Activated naive CD4-positive, alpha-beta T cell treated with anti-CD3 and anti-CD28 coated beads for 36 hours (primary cell): ENCODE results near the gene GALNT12. TPM values are rescaled to one million over a fixed set of nuclear protein-coding genes. Genes with fewer than 3 reads are reported as not detected.

Source experiments
- CTCF ChIA-PET: fragments of 350-600 bp; sonication (Branson Sonifier 250); formaldehyde crosslinking; loops from one replicate; lab custom pipeline; 2021; ENCODE audit warnings: antibody characterized with exemption; lab: Charles Lee
- DNase-seq: peaks from one replicate; pipeline ENCODE4 v3.0.0-alpha.2; 2020
- H3K27ac Mint-ChIP-seq: one replicate; pipeline ENCODE4 v1.8.0; 2021; ENCODE audit warnings: mild to moderate bottlenecking, mixed read lengths
- H3K27me3 Mint-ChIP-seq: one replicate; pipeline ENCODE4 v1.8.0; 2021; ENCODE audit warnings: low read depth, mixed read lengths
- H3K36me3 Mint-ChIP-seq: one replicate; pipeline ENCODE4 v1.8.0; 2021; ENCODE audit warnings: low read depth, mixed read lengths
- H3K4me1 Mint-ChIP-seq: one replicate; pipeline ENCODE4 v1.8.0; 2021; ENCODE audit warnings: low read depth, mixed read lengths
- H3K4me3 Mint-ChIP-seq: one replicate; pipeline ENCODE4 v1.8.0; 2021; ENCODE audit warnings: mild to moderate bottlenecking, moderate library complexity, mixed read lengths
- H3K9me3 Mint-ChIP-seq: one replicate; pipeline ENCODE4 v1.8.0; 2021; ENCODE audit warnings: mixed read lengths
- intact Hi-C: fragments of 100-400 bp; cut with micrococcal nuclease; formaldehyde crosslinking; loops from one replicate; pipeline ENCODE4 v1.15.1; 2023
- total RNA-seq, 2 experiments: library from RNA; stranded (reverse); gene quantifications; one replicate each; pipeline ENCODE4 v1.2.3, GENCODE V29; 2021

Gene GALNT12
- total RNA-seq, 2 experiments from 2014 or later: 12.9 to 13.5 TPM

- H3K4me3 Mint-ChIP-seq: no peak overlapping the region
- no peak overlapping the region for H3K27ac Mint-ChIP-seq
- no peaks in the 10 kb centered on the region for H3K9me3 Mint-ChIP-seq
- intact Hi-C loops: no loop called here
- no peaks in the 10 kb centered on the region for H3K4me1 Mint-ChIP-seq
- H3K27me3 Mint-ChIP-seq: no peaks in the 10 kb centered on the region
- no peak for DNase-seq
- H3K36me3 Mint-ChIP-seq: peaks cover 9% of the 10 kb centered on the region
- CTCF ChIA-PET: interaction anchor here (0.6 to 1.9 kb wide), 7 partner anchors 16 to 348 kb away, joined by 3 to 7 read pairs (median 4); partner anchors contain the start of gene GALNT12
Observed at GRCh38 chr9:98842510-98842909, 35.0 kb downstream of the GALNT12 start.

DNA sequence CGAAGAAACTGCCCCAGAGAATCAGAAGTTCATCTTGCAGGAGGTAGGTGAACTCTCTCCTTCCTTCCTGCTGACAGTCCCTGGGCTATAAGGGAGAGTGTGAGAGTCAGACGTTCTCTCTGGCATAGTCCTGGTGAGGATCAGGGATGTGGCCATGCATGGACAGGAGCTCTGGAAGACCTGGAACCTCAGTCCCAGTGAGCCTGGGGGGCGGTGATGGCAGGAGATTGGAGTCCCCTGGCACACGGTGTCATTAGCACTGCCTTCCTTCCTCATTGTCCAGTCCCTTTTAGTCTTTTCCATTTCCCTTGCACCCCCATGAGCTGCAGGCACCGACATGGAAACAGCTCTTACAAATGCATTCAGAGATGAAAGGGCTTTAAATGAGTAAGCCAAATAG lies 38.6 kb downstream of the GALNT12 start:
- CTCF ChIA-PET: interaction anchor here (0.6 to 5.2 kb wide), 5 partner anchors 13 to 395 kb away, joined by 3 to 58 read pairs (median 3); no protein-coding TSS in a partner anchor
- no peaks in the 10 kb centered on the region for H3K9me3 Mint-ChIP-seq
- H3K36me3 Mint-ChIP-seq: peaks cover 4% of the 10 kb centered on the region
- H3K4me3 Mint-ChIP-seq: no peak overlapping the region
- intact Hi-C loops: no loop called here
- no peaks in the 10 kb centered on the region for H3K27me3 Mint-ChIP-seq
- peaks cover 3% of the 10 kb centered on the region for H3K4me1 Mint-ChIP-seq
- no peak for DNase-seq
- H3K27ac Mint-ChIP-seq: no peak overlapping the region

DNA sequence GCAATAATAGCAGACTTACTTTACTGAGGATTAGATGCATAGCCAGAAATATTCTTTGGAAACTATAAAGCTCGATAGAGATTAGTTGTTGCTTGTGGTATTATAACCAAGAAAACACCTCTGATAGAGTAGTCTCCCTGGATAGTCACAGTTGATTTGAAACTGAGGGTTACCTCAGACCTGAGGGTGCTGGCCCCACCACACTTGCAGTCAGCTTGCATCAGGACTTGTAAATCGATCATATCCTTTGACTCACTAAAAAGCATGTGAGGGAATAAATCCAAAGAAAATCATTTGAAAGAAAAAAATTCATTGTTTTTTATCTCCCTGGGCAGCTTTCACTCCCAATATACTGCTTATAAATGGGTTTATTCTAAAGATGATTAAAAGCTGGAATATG lies 39.4 kb downstream of the GALNT12 start:
- H3K4me1 Mint-ChIP-seq: peaks cover 9% of the 10 kb centered on the region
- no peak for DNase-seq
- no peak overlapping the region for H3K27ac Mint-ChIP-seq
- peaks cover 2% of the 10 kb centered on the region for H3K36me3 Mint-ChIP-seq
- intact Hi-C loops: no loop called here
- no peak overlapping the region for H3K4me3 Mint-ChIP-seq
- CTCF ChIA-PET: interaction anchor here (0.7 to 5.2 kb wide), 6 partner anchors 14 to 845 kb away, joined by 3 to 58 read pairs (median 8); no protein-coding TSS in a partner anchor
- H3K9me3 Mint-ChIP-seq: no peaks in the 10 kb centered on the region
- H3K27me3 Mint-ChIP-seq: no peaks in the 10 kb centered on the region

DNA sequence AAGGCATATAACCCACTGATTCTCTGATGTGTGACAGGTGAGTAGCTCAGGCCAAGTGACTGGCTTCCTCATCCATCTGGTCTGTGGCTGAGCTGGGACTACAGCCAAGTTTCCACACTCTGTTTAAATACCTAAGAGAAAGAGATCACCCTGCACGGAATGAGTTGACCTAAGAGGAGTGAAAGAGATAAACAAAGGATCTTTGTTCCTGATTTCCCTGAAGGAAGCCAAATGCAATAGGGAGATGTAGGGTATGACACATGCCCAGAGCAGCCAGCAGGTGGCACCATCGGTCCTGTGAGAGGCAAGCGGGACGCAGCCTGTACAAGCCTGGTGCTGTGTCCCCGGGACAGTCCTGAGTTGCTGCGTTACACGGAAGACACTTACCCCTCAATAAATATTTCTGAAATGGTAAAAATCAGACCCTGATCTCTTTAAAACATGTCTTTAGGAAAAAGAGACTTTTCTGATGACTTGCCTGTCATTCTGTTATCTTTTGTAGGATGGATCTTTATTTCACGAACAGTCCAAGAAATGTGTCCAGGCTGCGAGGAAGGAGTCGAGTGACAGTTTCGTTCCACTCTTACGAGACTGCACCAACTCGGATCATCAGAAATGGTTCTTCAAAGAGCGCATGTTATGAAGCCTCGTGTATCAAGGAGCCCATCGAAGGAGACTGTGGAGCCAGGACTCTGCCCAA lies 41.1 kb downstream of the GALNT12 start:
- H3K27me3 Mint-ChIP-seq: no peaks in the 10 kb centered on the region

GRCh38 chr9:98849563-98849962 lies 42.1 kb downstream of the GALNT12 start:
- Mint-ChIP-seq H3K4me1 (peaks cover 11% of the 10 kb centered on the region), H3K27me3 (no peaks in the 10 kb centered on the region), H3K9me3 (no peaks in the 10 kb centered on the region), H3K36me3 (peaks cover 2% of the 10 kb centered on the region), H3K4me3 (no peak overlapping the region), H3K27ac (no peak overlapping the region)
- CTCF ChIA-PET: interaction anchor here (0.7 to 5.2 kb wide), 14 partner anchors 12 to 292 kb away, joined by 3 to 58 read pairs (median 8); no protein-coding TSS in a partner anchor
- intact Hi-C loops: loop anchor here (2.0 kb wide), 1 partner anchor 39 kb away; no protein-coding TSS in a partner anchor
- no peak for DNase-seq

More for the DNA sequence above, 41.1 kb downstream of the GALNT12 start:
- Mint-ChIP-seq H3K9me3 (no peaks in the 10 kb centered on the region), H3K27ac (no peak overlapping the region), H3K36me3 (peaks cover 2% of the 10 kb centered on the region), H3K4me1 (peaks cover 11% of the 10 kb centered on the region), H3K4me3 (no peak overlapping the region)
- intact Hi-C loops: loop anchor here (1.0 to 2.0 kb wide), 4 partner anchors 38 to 292 kb away; no protein-coding TSS in a partner anchor
- CTCF ChIA-PET: interaction anchor here (0.6 to 5.2 kb wide), 40 partner anchors 10 to 293 kb away, joined by 3 to 58 read pairs (median 4); no protein-coding TSS in a partner anchor
- DNase-seq: peak; percentile 89

DNA sequence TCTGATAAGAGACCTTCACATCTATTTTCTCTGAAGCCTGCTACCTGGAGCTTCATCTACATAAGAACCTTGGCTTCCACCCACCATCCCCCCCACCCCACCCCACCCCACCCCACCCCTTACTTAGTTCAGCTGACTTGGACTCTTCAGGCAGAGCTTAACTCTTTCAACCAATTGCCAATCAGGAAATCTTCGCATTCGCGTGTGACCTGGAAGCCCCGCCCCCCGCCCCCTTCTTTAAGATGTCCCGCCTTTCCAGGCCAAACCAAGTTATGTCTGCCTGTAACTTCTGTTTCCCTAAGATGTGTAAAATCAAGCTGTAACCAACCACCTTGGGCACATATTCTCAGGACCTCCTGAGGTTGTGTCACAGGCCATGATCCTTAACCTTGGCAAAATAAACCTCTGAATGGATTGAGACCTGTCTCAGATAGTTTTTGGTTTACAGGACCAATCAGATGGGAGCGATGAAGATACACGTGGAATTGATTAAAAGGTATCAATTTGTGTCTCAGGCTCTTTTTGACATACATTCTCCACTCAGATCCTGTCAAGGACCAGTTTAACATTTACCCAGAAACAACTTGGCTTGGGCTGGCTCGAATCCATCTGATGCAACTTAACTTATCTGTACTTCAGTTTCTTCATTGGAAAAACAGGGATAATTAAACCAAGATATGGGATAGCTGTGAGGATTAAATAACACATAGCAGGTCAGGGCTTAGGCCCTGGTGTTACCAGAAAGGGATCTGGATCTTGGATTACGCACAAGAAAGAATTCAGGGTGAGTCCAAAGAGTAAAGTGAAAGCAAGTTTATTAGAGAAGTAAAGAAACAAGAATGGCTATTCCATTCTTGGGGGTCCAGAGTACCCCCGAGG lies 43.6 kb downstream of the GALNT12 start:
- Mint-ChIP-seq H3K27me3 (no peaks in the 10 kb centered on the region), H3K9me3 (peaks cover 6% of the 10 kb centered on the region), H3K4me3 (no peak overlapping the region), H3K4me1 (peaks cover 11% of the 10 kb centered on the region), H3K27ac (no peak overlapping the region), H3K36me3 (peaks cover under 1% of the 10 kb centered on the region)
- CTCF ChIA-PET: interaction anchor here (0.6 to 1.3 kb wide), 4 partner anchors 17 to 816 kb away, joined by 3 to 4 read pairs (median 4); no protein-coding TSS in a partner anchor
- DNase-seq: no peak
- intact Hi-C loops: no loop called here

- intact Hi-C loops: no loop called here
- Mint-ChIP-seq H3K4me3 (no peak overlapping the region), H3K9me3 (peaks cover 7% of the 10 kb centered on the region), H3K27me3 (no peaks in the 10 kb centered on the region), H3K36me3 (no peaks in the 10 kb centered on the region), H3K4me1 (peaks cover 11% of the 10 kb centered on the region), H3K27ac (no peak overlapping the region)
- DNase-seq: peak; percentile 62
- CTCF ChIA-PET: interaction anchor here (0.6 to 1.3 kb wide), 4 partner anchors 9 to 1567 kb away, joined by 3 to 4 read pairs (median 3); no protein-coding TSS in a partner anchor
Observed at GRCh38 chr9:98851730-98852459, 44.4 kb downstream of the GALNT12 start.

DNA sequence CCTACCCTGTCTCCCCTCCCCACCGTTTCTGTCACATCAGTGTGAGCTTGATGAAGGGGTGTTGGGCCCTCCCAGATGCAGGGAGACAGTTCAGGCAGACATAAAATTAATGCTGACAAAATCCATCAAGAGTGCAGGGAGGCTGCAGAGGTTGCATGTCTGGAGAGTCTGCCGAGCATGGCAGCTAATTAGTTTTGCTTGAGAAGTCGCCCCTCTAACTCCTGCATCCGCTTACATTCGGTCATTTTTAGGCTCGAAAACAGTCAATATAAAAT lies 44.9 kb downstream of the GALNT12 start:
- CTCF ChIA-PET: interaction anchor here (0.6 to 1.3 kb wide), 4 partner anchors 9 to 1566 kb away, joined by 3 to 4 read pairs (median 3); no protein-coding TSS in a partner anchor
- no peaks in the 10 kb centered on the region for H3K27me3 Mint-ChIP-seq
- DNase-seq: no peak
- H3K4me3 Mint-ChIP-seq: no peak overlapping the region
- no peak overlapping the region for H3K27ac Mint-ChIP-seq
- H3K9me3 Mint-ChIP-seq: peaks cover 7% of the 10 kb centered on the region
- H3K36me3 Mint-ChIP-seq: no peaks in the 10 kb centered on the region
- intact Hi-C loops: no loop called here
- peaks cover 11% of the 10 kb centered on the region for H3K4me1 Mint-ChIP-seq

DNA sequence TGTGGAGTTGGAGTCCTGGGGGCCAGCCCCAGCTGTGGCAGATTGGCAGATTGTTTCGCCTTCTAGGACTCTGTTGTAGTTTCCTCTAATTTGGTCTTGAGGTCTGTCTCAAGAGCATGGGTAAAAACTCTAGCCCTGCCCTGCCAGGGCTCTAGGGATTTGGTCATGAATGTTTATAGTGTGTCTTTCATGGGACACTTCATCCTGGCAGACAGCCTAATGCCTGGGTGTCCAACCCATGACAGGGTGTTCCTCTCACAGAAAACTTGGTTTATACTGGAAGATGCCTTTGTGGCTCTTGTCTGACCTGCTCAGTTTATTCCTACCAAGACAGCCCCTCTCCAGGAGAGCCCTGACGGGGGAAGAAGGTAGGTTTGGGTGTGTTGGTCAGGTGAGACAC lies 45.5 kb downstream of the GALNT12 start:
- CTCF ChIA-PET: interaction anchor here (0.8 kb wide), 1 partner anchor 145 kb away, joined by 3 read pairs; no protein-coding TSS in a partner anchor

DNA sequence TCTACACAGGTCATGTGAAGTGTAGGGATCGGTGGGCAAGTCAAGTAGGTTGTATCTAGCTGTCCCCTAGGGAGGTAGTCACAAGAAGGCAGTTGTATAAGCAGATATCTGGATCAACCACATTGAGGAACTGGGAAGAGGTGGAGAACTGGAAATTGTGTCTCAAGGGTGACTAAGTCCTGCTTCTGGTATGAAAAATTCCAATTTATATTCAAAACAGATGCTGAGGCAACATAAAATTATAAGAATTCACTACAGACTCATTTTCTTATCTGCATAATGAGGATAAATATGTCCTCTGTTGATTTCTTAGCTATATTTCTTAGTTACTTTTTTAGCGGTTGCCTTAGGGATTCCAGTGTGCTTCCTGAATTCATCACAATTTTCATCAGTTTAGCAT lies 46.8 kb downstream of the GALNT12 start:
- peaks cover 7% of the 10 kb centered on the region for H3K9me3 Mint-ChIP-seq
- peaks cover 7% of the 10 kb centered on the region for H3K4me1 Mint-ChIP-seq
- CTCF ChIA-PET: interaction anchor here (0.6 to 0.8 kb wide), 3 partner anchors 11 to 144 kb away, joined by 3 to 4 read pairs (median 3); no protein-coding TSS in a partner anchor
- no peaks in the 10 kb centered on the region for H3K36me3 Mint-ChIP-seq
- DNase-seq: no peak
- no peak overlapping the region for H3K27ac Mint-ChIP-seq
- H3K27me3 Mint-ChIP-seq: no peaks in the 10 kb centered on the region
- no peak overlapping the region for H3K4me3 Mint-ChIP-seq
- intact Hi-C loops: no loop called here

More for the DNA sequence above, 45.5 kb downstream of the GALNT12 start:
- intact Hi-C loops: no loop called here
- no peak for DNase-seq
- peaks cover 11% of the 10 kb centered on the region for H3K4me1 Mint-ChIP-seq
- no peak overlapping the region for H3K27ac Mint-ChIP-seq
- no peaks in the 10 kb centered on the region for H3K36me3 Mint-ChIP-seq
- H3K9me3 Mint-ChIP-seq: peaks cover 7% of the 10 kb centered on the region
- H3K27me3 Mint-ChIP-seq: no peaks in the 10 kb centered on the region
- H3K4me3 Mint-ChIP-seq: no peak overlapping the region

- H3K27ac Mint-ChIP-seq: no peak overlapping the region
- CTCF ChIA-PET: no interaction called here
- no peak overlapping the region for H3K4me3 Mint-ChIP-seq
- no peak for DNase-seq
- peaks cover 7% of the 10 kb centered on the region for H3K9me3 Mint-ChIP-seq
- H3K27me3 Mint-ChIP-seq: no peaks in the 10 kb centered on the region
- H3K36me3 Mint-ChIP-seq: no peaks in the 10 kb centered on the region
- intact Hi-C loops: no loop called here
- peaks cover 7% of the 10 kb centered on the region for H3K4me1 Mint-ChIP-seq
Observed at GRCh38 chr9:98855592-98855991, 48.1 kb downstream of the GALNT12 start.
